ENCODE data around the gene MKRN2. TPM values are rescaled to one million over a fixed set of nuclear protein-coding genes. Genes with fewer than 3 reads are reported as not detected.

MKRN2 gene
- total RNA-seq, 1 donor from 2014 or later = 25.2 TPM

GRCh38 chr3:12513694-12514446 lies 43.0 kb upstream of the MKRN2 start:
- no peaks in the 10 kb centered on the region for H3K27me3 ChIP-seq
- no peak for TF ChIP-seq CTCF (IDR thresholded peaks at IDR 0.05)
- peaks cover 5 to 11% of the 10 kb centered on the region in 2 donors for H3K4me1 ChIP-seq
- H3K36me3 ChIP-seq = peaks cover 0 to under 1% of the 10 kb centered on the region in 2 donors
- intact Hi-C loops (cut with DNase I) = no loop called here
- H3K4me3 ChIP-seq = no peak overlapping the region
- H3K9me3 ChIP-seq = no peaks in the 10 kb centered on the region
- no peak for DNase-seq (ENCODE audit: low spot score in 2 of 2)
- peak overlapping the region; percentile 13 to 52 for H3K27ac ChIP-seq

GRCh38 chr3:12515631-12516030 lies 41.3 kb upstream of the MKRN2 start:
- no peak overlapping the region for H3K4me3 ChIP-seq
- DNase-seq (ENCODE audit: low spot score in 2 of 2) = no peak
- H3K9me3 ChIP-seq = no peaks in the 10 kb centered on the region
- no peak for TF ChIP-seq CTCF (IDR thresholded peaks at IDR 0.05)
- no peaks in the 10 kb centered on the region for H3K27me3 ChIP-seq
- H3K4me1 ChIP-seq = no peaks in the 10 kb centered on the region
- no peak overlapping the region for H3K27ac ChIP-seq
- intact Hi-C loops (cut with DNase I) = no loop called here
- H3K36me3 ChIP-seq = peaks cover 0 to 9% of the 10 kb centered on the region in 2 donors

GRCh38 chr3:12516873-12517272 lies 40.0 kb upstream of the MKRN2 start:
- H3K27ac ChIP-seq = no peak overlapping the region
- intact Hi-C loops (cut with DNase I) = no loop called here
- H3K36me3 ChIP-seq = peaks cover 0 to 14% of the 10 kb centered on the region in 2 donors
- no peaks in the 10 kb centered on the region for H3K9me3 ChIP-seq
- TF ChIP-seq CTCF (IDR thresholded peaks at IDR 0.05) = no peak
- H3K4me1 ChIP-seq = no peaks in the 10 kb centered on the region
- DNase-seq (ENCODE audit: low spot score in 2 of 2) = no peak
- no peak overlapping the region for H3K4me3 ChIP-seq
- H3K27me3 ChIP-seq = no peaks in the 10 kb centered on the region

GRCh38 chr3:12518261-12519028 lies 38.4 kb upstream of the MKRN2 start:
- no peak overlapping the region for H3K27ac ChIP-seq
- TF ChIP-seq CTCF (IDR thresholded peaks at IDR 0.05) = no peak
- no peak for DNase-seq (ENCODE audit: low spot score in 2 of 2)
- H3K36me3 ChIP-seq = peaks cover 0 to 18% of the 10 kb centered on the region in 2 donors
- intact Hi-C loops (cut with DNase I) = no loop called here
- no peak overlapping the region for H3K4me3 ChIP-seq
- no peaks in the 10 kb centered on the region for H3K9me3 ChIP-seq
- no peaks in the 10 kb centered on the region for H3K27me3 ChIP-seq
- no peaks in the 10 kb centered on the region for H3K4me1 ChIP-seq

- H3K27ac ChIP-seq = no peak overlapping the region
- H3K36me3 ChIP-seq = peaks cover 0 to 18% of the 10 kb centered on the region in 2 donors
- intact Hi-C loops (cut with DNase I) = no loop called here
- H3K4me3 ChIP-seq = no peak overlapping the region
- H3K4me1 ChIP-seq = no peaks in the 10 kb centered on the region
- no peaks in the 10 kb centered on the region for H3K27me3 ChIP-seq
- no peak for TF ChIP-seq CTCF (IDR thresholded peaks at IDR 0.05)
- DNase-seq (ENCODE audit: low spot score in 2 of 2) = no peak
- H3K9me3 ChIP-seq = no peaks in the 10 kb centered on the region
These were observed 35.9 kb upstream of the MKRN2 start for GRCh38 chr3:12521010-12521409.

Measured in ascending aorta (tissue), 2 donors.